HG02973 (cell line): ENCODE measurements around the gene KCNC4.

Experiments used
- ATAC-seq: cut with Tn5 transposase; IDR thresholded peaks from one replicate; pipeline ENCODE4 v1.9.1; 2021; ENCODE audit warnings: moderate library complexity; ENCODE audit not compliant: unreplicated experiment

The KCNC4 gene

DNA sequence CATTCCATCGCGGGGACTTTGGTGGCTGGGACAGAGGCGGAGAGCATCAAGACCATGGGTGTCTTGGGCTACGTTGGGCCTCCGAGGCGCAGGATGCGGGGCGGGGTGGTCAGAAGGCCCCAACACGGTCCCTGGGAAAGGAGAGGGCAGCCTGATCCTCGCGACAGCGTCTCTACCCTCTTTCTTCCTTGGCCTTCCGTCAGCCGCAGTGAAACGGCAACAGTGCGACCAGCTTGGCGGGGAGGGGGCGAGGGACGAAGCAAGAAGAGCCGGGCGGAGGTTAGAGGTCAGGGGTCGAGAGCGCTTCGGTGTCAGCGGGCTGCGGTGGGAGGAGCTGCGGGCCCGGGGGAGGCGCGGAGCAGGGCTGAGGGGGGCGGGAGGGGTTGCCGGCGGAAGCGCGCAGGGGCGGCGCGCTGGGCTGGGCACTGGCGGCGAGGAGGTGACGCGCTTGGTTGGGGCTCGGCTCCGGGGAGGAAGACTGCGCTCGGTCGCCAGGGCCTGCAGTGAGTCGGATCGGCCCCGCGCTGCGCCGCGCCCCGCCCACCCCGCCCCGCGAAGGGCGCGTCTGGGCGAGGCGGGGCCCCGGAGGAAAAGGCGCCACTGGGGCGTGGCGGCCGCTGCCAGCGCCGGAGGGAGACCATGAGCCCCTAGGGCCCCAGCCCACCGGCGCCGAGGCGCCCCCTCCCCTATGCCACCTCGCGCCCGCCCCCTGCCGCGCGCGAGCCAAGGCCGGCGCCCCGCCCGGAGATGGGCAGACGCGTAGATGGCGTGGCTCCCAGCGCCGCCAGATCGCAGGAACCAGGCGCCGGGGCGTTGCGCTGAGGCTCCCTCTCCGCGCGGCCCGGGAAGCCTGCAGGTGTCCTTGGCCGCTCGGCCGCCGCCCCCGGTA, at the start of gene KCNC4:
TSS of gene KCNC4 (plus strand) at position 600 of the 889 bp plus-strand sequence. CDS start 1,186 bp downstream, outside the sequence.
- peak; percentile 60 for ATAC-seq

DNA sequence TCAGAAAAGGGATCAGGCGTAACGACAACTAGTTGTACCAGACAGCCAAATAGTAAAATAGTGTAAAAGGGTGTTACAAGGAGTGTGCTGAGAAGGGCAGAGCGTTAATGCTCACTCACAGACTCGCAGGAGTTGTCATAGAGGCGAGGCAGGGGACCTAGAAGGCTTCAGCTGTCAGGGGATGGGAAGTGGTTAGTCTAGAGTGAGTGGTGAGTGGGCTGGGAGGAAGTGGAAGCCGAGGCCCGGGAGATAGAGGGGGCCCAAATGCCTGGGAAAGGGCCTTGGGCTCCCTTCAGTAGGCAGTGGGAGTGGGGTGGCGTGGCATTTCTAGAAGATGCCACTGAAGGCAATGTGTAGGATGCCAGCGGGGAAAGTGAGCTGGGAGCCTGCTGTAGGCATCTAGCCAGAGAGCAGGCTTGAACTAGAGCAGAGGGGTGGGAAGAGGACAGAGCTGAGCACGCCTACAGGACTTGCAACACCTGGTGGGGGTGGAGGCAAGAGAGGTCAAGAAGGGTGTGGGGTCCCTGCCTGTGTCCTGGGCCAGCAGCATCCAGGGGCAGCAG, 49.5 kb upstream of the KCNC4 start:
- no peak for ATAC-seq

DNA sequence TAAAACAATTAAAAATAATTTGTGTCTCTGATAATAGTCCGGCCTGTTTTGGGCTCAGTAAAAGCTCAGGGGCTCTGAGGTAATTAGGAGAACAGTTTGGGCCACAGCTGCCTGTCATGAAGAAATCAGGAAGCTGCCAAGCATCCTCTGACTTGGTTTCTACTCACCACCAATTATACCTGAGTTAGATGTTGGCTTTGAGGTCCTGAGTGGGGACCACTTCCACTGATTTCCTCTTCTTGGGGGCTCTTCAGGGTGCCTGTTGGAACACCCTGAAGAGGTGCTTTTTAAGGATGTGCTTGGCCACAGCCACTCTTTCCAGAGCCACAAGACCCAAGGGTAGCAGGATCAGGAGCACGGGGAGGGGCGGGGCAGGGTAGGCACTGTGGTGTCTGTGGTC, 48.9 kb upstream of the KCNC4 start:
- ATAC-seq = no peak

DNA sequence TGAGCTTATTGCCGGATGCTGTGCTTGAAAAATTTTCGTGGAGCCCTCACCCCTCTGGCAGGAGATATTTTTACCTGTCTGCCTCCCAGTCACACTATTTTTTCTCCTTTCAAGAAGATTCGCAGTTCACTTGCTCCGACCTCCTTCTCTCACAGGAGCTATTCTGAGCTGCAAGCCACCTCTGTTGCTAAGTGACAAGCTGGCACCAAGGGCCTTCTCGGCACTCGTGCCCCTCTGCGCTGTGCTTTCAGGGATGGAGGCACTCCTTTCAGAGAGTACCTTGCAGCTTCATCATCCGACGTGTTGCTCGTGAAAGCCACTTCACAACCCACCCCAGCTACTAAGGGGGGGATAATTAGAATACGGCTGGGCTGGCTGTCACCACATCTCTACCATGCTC, 48.3 kb upstream of the KCNC4 start:
- no peak for ATAC-seq

DNA sequence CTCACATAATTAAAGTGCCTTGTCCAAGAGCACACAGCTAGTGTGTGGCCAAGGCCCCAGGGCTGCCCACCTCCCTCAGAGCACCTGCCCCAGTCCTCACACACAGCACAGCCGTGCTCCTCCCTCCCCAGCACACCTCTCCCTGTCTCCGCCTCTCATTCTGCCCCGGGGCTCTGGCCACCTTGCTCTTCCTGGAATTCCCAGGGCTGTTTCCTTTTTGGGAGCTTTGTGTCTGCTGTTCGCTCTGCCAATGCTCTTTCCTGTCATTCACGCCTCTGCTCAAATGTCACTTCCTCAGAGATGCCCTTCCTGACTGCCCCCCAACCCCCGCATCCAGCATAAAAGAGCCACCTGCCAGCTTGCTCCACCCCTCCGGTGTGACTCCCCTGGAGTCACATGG, 46.5 kb upstream of the KCNC4 start:
- ATAC-seq = no peak

DNA sequence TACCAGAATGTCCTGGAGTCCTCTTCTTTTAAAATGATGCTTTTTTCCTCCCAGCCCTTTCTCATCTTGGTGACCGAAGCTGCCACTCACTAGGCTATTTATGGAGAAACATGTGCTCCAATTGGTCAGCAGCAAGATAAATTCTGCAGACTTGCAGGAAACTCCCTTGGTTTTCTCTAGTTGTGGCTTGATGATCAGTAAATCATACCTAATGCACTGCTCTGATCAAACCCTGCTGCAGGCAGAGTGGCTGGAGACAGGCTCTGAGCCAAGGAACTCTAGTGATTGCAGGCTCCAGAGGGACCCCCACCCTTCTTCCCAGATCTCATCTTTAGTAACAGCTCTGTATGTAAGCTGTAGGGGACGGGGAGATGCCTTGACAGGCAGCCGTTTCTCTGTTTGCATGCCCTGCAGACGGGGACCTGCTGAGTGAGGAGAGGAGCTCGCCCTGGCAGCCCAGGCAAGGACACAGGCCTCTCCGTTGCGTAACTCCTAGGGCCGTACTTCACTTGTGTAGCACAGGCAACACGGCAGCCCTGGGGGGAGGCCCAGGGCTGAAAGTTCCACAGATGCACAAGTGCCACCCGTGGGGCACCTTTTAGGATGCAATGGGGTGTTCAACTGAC, 45.3 kb upstream of the KCNC4 start:
- ATAC-seq = no peak

DNA sequence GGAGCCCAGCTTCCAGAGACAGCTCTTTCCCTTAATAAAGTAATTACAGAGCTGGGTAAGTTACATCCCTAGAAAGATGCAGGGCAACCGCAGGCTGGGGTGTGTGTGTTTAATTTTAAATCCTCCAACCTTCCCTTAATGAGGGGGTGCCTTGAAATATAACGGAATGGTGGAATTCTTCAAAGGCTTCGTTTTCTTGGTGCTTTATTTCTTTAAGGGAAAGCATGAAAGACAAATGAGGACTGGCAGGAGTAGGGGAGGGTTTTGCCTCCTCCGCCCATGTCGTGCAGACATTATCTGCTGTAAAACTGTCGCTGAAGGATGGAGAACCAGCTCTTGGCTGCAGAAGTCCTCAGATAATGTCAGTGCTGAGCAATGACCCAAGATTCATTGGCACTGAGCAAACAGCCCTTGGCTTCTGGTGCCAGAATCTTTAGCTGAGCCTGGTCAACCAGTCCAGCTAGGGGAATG, 44.3 kb upstream of the KCNC4 start:
- no peak for ATAC-seq

DNA sequence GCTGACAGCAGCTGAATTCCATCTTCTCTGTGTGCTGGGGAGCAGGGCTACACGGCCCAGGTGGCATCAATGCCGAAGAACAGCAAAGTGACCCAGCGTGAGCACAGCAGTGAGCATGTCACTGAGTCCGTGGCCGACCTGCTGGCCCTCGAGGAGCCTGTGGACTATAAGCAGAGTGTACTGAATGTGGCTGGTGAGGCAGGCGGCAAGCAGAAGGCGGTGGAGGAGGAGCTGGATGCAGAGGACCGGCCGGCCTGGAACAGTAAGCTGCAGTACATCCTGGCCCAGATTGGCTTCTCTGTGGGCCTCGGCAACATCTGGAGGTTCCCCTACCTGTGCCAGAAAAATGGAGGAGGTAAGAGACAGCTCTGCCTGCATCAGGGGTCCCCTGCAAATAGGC, 43.3 kb upstream of the KCNC4 start:
- ATAC-seq = no peak

DNA sequence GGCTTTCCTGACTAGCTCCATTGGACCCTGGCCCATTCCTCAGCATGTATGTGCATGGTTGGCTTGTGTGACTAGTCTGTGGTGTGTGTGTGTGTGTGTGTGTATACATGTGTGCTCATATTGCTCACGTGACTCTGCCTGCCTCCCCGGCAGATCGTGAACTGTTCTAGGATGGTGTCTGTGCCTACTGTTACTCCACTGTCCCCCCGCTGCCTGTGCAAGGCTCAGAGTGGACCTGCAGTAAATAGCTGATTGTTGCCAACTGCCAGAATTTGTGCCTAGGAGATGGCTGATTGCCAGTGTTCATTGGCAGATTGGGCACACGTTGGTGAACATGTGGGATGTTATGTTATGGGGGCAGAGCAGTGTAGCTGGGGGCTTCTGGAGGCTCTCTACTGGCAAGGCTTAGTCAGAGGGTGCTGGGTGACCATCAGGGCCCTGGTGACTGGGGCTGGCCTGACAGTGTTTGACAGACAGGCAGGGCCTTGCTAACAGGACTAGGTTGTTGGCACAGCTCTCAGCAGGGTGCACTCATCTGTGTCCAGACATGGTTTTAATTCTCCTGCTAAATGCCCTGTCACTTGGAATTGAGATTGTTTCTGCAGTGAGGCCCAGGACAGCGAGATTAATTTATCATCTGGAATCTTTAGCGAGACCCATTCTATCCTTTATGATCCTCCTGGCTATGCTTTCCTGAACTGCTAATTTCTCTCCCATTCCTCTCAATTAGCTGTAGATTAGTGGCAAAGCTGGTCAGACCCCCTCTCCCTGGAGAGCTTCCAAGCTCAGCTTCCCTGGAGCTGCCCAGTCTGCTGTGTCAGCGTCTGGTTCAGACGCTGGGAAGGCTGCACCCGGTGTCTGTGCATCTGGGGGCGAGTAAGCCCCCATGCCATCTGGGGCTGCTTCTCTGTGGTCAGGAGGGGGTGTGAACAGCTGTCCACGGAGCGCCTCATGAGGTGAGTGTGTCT, 39.1 kb upstream of the KCNC4 start:
- ATAC-seq = no peak

DNA sequence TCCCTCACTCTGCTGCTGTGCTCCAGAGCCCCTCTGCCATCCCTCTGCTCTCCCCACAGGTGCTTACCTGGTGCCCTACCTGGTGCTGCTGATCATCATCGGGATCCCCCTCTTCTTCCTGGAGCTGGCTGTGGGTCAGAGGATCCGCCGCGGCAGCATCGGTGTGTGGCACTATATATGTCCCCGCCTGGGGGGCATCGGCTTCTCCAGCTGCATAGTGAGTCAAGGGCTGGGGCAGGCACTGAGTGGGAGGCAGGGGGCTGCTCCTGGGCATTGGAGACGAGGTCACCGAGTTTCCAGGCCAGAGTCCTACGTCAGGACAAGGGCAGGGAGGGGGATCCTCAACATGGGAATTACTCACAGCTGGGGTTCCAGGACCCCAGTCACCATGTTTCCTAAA, 38.1 kb upstream of the KCNC4 start:
- ATAC-seq = no peak

DNA sequence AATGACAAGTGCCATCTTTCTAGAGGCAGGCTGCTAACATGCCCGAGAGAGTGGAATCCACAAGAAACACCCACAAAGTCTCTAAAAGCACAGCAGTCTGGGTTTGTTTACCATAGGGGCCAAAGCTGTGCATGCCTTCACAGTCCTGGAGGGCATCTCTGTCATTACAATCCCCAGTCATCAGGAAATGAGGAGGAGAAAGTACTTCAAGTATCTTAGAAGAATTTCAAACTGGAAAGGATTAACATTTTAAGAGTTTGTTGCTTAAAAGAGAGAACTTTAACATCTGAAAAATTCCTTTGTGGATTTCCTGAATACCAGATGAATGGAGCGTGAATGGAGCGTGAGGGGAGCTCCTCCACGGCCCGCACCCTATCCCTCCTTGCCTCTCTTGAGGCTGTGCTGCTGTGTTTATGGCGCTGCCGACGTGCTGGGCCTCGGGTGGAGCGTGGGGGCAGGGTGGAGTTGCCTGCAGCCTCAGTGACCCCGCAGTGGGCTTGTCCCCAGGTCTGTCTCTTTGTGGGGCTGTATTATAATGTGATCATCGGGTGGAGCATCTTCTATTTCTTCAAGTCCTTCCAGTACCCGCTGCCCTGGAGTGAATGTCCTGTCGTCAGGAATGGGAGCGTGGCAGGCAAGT, 36.5 kb upstream of the KCNC4 start:
- ATAC-seq = no peak

DNA sequence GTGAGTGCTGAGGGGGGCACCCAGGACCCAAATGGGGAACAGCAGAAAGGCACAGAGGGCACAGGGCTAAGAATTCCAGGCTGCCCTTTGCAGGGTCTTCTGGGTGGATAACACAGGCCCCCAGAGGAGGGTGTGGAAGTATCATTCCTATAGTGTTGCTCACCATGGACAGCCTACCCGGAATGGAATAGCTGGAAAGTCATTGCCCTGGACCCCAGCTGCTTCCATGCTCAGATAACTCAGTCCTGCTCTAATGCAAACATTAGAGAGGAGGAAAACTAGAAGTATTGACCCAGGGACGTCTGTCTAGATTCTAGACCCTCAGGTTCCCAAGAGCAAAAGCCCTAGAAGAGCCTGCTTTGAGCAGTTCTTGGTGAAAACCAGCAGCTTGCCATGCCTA, 35.2 kb upstream of the KCNC4 start:
- ATAC-seq = no peak

DNA sequence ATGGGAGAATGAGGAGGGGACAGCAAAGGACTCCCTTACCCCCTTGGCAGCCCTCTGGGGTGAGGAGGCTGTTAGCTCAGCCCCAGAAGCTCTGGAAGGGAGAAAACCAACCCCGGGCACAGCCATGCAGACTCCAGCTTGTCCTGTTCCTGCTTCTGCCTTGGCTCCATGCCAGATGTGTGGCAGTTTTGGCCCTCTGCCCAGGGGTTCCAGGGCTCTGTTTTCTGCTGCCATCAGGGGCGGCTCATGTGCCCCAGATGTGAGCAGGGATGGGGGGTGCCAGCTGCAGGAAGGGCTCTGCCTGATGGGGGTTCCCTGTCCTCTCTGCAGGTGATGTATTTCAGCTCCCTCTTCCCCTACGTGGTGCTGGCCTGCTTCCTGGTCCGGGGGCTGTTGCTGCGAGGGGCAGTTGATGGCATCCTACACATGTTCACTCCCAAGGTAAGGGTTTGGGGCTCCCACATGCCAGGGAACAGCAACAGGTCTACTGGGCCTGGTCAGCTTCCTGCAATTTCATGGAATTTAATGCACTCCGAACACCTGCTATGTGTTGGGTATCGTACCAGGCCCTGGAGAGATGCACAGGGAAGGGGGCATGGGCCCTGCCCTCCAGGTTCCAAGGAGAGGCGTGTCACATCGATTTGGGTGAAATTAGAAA, 33.7 kb upstream of the KCNC4 start:
- ATAC-seq = no peak

DNA sequence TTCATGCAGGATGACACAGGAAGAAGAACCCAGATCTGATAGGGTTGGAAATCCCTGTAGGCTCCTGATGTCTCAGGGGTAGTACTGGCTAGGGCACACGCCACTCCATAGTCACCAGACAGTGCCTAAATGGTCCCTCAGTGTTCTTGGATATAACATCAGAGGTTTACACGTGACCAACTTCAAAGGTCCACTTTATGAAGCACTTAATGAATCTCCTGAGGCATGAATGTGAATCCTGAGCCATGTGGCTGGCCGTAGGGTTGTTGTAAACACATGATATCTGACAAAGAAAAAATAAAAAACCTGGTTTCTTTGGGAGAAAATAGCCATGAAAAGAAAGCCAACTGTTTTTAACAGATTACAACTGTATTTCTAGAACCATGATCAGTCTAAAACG, 32.3 kb upstream of the KCNC4 start:
- no peak for ATAC-seq

DNA sequence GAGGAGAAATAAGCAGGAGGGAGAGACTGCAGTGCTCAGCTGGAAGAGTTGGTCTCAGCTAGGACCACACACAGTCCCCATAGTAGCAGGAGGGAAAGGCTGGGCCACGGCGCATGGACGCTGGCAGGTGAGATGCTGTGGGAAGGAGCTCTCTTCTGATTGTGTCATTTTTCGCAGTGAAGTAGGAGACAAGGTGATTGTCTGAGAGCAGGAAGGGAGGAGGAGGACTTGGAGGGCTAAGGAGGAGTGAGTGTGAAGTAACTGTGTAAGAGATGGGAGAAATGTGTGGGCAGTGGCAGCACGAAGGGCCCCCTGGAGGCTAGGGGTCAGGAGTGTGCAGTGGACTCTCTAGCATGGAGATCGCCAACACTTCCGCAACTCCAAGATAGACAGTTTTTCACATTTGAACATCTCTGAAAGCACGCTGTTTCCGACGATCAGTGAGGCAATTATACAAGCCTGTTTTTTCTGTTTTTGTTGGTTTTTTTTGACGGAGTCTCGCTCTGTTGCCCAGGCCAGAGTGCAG, 26.4 kb upstream of the KCNC4 start:
- ATAC-seq = no peak

DNA sequence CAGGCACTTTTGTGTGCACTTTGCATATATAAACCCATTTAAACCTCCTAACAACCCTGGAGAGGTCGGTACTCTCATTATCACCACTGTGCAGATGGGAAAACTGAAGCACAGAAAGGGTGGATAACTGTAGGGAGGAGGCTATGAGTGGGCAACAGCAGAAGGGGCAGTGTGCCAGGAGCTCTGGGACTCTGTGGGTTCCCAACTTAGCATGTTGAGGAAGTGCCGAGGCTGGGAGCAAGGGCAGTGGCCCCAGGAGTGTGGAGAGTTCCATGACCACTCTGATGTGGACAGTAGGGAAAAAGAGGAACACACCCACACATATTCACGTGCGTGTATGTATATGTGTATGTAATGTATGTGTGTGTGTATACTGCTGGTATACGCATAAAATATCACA, 25.7 kb upstream of the KCNC4 start:
- no peak for ATAC-seq

DNA sequence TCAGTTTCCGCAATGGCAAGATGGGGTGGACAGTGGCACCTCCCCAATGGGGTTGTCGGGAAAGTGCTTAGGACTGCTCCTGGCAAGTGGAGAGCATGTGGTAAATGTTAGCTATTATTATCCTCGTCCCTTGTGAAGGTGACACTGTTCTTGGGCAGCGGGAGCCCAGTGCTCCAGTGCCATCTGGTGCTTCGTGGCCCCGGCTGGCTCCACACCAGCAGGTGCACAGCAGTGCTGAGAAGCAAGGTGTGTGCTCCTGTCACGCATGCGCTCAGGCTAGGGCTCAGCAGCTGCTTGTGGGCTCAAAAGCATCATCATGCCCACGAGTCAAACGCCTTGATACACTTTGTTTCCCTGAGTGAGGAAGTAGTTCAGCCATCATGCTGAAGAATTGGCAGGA, 24.9 kb upstream of the KCNC4 start:
- ATAC-seq = no peak

DNA sequence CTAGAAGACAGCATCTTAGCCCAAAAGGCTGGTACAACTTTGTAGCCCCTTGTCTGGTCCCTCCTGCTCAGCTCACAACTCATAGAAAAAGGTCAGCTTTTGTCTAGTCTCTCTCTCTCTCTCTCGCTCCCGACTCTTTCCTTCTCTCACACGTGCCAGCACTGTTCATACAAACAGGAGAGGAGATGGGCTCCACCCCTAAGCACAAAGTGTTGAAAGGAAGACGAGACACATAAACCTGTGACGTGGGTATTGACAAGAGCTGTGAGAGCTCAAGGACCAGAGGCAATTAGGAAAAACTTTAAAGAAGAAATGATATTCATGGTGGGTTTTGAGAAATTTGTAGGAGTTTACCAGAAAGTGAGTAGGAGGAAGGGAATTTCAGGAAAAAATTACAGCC, 23.6 kb upstream of the KCNC4 start:
- no peak for ATAC-seq

DNA sequence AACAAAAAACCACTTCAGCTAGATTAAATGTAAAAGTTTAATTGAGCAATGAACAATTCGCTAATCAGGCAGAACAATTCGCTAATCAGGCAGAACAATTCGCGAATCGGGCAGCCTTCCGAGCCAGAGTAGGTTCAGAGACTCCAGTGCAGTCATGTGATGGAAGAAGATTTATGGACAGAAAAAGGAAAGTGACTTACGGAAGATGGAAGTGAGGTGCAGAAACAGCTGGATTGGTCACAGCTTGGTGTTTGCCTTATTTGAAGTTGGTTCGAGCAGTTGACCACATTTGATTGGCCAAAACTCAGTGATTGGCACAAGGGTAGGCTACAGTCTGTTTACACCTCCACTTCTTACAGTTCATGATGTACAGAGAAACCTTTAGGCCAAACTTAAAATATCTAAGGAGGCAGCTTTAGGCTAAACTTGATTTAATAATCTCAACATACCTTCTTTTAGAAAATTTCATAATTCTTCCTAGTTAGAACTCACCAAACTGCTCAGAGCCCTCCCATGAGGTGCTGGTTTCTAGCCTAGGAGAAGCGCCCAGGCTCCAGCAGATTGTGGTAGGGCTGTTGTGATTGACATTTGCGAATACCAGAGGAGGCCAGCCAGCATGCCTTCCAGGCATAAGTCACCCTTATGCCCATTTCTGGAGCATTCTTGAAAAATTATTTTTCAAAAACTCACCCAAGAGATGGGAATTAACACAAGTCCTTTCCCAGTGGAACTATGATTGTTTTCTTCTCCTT, 22.8 kb upstream of the KCNC4 start:
- no peak for ATAC-seq
